Measurements from ENCODE around the gene RNF144B. TPM values are rescaled to one million over a fixed set of nuclear protein-coding genes. Genes with fewer than 3 reads are reported as not detected.

RNF144B gene
- total and polyA plus RNA-seq, 2 experiments from 2014 or later = 4.2 to 9.0 TPM

DNA sequence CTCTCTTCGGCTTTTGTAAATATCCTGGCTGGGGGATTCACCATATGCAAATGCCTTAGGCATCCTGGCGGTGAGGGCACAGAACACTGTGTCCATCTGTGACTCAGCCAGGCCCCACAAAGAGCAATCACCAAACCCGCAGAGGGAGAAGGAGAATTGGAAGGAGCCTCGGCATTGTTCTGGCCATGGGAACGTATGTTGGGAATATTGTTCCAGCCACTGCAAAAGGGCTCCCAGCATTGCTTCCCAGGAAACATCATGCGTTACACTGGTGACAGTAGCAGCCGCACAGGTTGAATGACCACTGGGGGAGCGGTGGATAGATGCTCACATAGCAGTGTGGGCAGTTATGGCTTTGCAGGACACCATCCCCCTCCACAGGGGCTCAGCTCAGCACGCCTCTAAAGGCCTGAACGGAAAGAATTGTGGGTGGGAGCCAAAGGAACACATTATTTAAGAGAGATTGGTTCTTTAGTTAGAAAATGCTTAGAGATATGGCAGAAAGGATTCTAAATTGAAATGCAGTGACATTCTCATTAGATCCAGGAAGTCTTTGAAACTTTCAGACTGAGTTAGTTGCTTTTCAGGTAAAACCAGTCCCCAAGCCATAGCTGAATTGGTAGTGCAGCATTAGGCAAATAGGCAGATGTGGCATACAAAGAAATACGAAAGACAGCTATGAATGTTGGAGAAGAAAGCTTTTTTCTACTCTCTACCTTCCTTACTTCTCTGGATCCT lies 104.3 kb downstream of the RNF144B start:
- Histone ChIP-seq H3K36me3 (ENCODE audit: insufficient read depth) (no peaks in the 10 kb centered on the region), H3K4me1 (ENCODE audit: insufficient read depth) (peaks cover 23% of the 10 kb centered on the region), H2AFZ (peak overlapping the region; percentile 83), H3K4me3 (no peak overlapping the region), H4K20me1 (replicated peaks; ENCODE audit: insufficient read depth) (no peaks in the 10 kb centered on the region), H3K9me2 (ENCODE audit: insufficient read depth) (peaks cover 12% of the 10 kb centered on the region), H3F3A (replicated peaks; ENCODE audit: low read depth) (no peaks in the 10 kb centered on the region), H3K27me3 (ENCODE audit: insufficient read depth) (no peaks in the 10 kb centered on the region), H3K27ac (ENCODE audit: low read depth) (no peak overlapping the region), H3K79me2 (replicated peaks; ENCODE audit: insufficient read depth) (no peaks in the 10 kb centered on the region), H3K4me2 (peak overlapping the region; percentile 36; the same call in 1 of the 2 replicates)
- ATAC-seq = peak; percentile 73
- H3K27me3 Mint-ChIP-seq (ENCODE audit: insufficient read depth, low read depth, poor library complexity) = peaks cover 2% of the 10 kb centered on the region
- no peak overlapping the region for H3K4me3 Mint-ChIP-seq
- DNase-seq (ENCODE audit: low spot score) = peak; percentile 38
- H3K36me3 Mint-ChIP-seq (ENCODE audit: low read depth) = no peaks in the 10 kb centered on the region
- H3K4me1 Mint-ChIP-seq = peaks cover 31% of the 10 kb centered on the region
- no peak overlapping the region for H3K27ac Mint-ChIP-seq
- TF ChIP-seq NANOG (IDR thresholded peaks at IDR 0.05; ENCODE audit: borderline replicate concordance) = no peak
- no peak for TF ChIP-seq ZNF331 (CRISPR knock-in tag; IDR thresholded peaks at IDR 0.05; ENCODE audit: low read depth)
- no peak for TF ChIP-seq POLR2AphosphoS5 (IDR thresholded peaks at IDR 0.05; ENCODE audit: low read depth)
- TF ChIP-seq CREB1 (CRISPR knock-in tag; IDR thresholded peaks at IDR 0.05; ENCODE audit: low read depth) = no peak
- no peak for TF ChIP-seq STAT1 (IDR thresholded peaks at IDR 0.05; ENCODE audit: unreplicated experiment)
- no peak for TF ChIP-seq EZH2phosphoT487 (IDR thresholded peaks at IDR 0.05; ENCODE audit: unreplicated experiment)
- TF ChIP-seq, protein P1, sequence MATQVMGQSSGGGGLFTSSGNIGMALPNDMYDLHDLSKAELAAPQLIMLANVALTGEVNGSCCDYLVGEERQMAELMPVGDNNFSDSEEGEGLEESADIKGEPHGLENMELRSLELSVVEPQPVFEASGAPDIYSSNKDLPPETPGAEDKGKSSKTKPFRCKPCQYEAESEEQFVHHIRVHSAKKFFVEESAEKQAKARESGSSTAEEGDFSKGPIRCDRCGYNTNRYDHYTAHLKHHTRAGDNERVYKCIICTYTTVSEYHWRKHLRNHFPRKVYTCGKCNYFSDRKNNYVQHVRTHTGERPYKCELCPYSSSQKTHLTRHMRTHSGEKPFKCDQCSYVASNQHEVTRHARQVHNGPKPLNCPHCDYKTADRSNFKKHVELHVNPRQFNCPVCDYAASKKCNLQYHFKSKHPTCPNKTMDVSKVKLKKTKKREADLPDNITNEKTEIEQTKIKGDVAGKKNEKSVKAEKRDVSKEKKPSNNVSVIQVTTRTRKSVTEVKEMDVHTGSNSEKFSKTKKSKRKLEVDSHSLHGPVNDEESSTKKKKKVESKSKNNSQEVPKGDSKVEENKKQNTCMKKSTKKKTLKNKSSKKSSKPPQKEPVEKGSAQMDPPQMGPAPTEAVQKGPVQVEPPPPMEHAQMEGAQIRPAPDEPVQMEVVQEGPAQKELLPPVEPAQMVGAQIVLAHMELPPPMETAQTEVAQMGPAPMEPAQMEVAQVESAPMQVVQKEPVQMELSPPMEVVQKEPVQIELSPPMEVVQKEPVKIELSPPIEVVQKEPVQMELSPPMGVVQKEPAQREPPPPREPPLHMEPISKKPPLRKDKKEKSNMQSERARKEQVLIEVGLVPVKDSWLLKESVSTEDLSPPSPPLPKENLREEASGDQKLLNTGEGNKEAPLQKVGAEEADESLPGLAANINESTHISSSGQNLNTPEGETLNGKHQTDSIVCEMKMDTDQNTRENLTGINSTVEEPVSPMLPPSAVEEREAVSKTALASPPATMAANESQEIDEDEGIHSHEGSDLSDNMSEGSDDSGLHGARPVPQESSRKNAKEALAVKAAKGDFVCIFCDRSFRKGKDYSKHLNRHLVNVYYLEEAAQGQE (IDR thresholded peaks at IDR 0.05; ENCODE audit: unreplicated experiment) = no peak
- TF ChIP-seq EZH2 (IDR thresholded peaks at IDR 0.05; ENCODE audit: low read depth, unreplicated experiment) = no peak
- TF ChIP-seq, protein P2, sequence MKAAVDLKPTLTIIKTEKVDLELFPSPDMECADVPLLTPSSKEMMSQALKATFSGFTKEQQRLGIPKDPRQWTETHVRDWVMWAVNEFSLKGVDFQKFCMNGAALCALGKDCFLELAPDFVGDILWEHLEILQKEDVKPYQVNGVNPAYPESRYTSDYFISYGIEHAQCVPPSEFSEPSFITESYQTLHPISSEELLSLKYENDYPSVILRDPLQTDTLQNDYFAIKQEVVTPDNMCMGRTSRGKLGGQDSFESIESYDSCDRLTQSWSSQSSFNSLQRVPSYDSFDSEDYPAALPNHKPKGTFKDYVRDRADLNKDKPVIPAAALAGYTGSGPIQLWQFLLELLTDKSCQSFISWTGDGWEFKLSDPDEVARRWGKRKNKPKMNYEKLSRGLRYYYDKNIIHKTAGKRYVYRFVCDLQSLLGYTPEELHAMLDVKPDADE (IDR thresholded peaks at IDR 0.05) = no peak
- TF ChIP-seq, protein P3, sequence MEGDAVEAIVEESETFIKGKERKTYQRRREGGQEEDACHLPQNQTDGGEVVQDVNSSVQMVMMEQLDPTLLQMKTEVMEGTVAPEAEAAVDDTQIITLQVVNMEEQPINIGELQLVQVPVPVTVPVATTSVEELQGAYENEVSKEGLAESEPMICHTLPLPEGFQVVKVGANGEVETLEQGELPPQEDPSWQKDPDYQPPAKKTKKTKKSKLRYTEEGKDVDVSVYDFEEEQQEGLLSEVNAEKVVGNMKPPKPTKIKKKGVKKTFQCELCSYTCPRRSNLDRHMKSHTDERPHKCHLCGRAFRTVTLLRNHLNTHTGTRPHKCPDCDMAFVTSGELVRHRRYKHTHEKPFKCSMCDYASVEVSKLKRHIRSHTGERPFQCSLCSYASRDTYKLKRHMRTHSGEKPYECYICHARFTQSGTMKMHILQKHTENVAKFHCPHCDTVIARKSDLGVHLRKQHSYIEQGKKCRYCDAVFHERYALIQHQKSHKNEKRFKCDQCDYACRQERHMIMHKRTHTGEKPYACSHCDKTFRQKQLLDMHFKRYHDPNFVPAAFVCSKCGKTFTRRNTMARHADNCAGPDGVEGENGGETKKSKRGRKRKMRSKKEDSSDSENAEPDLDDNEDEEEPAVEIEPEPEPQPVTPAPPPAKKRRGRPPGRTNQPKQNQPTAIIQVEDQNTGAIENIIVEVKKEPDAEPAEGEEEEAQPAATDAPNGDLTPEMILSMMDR (conservative IDR thresholded peaks at IDR 0.05; ENCODE audit: low read depth in 2 of 2) = no peak
- TF ChIP-seq, protein P4, sequence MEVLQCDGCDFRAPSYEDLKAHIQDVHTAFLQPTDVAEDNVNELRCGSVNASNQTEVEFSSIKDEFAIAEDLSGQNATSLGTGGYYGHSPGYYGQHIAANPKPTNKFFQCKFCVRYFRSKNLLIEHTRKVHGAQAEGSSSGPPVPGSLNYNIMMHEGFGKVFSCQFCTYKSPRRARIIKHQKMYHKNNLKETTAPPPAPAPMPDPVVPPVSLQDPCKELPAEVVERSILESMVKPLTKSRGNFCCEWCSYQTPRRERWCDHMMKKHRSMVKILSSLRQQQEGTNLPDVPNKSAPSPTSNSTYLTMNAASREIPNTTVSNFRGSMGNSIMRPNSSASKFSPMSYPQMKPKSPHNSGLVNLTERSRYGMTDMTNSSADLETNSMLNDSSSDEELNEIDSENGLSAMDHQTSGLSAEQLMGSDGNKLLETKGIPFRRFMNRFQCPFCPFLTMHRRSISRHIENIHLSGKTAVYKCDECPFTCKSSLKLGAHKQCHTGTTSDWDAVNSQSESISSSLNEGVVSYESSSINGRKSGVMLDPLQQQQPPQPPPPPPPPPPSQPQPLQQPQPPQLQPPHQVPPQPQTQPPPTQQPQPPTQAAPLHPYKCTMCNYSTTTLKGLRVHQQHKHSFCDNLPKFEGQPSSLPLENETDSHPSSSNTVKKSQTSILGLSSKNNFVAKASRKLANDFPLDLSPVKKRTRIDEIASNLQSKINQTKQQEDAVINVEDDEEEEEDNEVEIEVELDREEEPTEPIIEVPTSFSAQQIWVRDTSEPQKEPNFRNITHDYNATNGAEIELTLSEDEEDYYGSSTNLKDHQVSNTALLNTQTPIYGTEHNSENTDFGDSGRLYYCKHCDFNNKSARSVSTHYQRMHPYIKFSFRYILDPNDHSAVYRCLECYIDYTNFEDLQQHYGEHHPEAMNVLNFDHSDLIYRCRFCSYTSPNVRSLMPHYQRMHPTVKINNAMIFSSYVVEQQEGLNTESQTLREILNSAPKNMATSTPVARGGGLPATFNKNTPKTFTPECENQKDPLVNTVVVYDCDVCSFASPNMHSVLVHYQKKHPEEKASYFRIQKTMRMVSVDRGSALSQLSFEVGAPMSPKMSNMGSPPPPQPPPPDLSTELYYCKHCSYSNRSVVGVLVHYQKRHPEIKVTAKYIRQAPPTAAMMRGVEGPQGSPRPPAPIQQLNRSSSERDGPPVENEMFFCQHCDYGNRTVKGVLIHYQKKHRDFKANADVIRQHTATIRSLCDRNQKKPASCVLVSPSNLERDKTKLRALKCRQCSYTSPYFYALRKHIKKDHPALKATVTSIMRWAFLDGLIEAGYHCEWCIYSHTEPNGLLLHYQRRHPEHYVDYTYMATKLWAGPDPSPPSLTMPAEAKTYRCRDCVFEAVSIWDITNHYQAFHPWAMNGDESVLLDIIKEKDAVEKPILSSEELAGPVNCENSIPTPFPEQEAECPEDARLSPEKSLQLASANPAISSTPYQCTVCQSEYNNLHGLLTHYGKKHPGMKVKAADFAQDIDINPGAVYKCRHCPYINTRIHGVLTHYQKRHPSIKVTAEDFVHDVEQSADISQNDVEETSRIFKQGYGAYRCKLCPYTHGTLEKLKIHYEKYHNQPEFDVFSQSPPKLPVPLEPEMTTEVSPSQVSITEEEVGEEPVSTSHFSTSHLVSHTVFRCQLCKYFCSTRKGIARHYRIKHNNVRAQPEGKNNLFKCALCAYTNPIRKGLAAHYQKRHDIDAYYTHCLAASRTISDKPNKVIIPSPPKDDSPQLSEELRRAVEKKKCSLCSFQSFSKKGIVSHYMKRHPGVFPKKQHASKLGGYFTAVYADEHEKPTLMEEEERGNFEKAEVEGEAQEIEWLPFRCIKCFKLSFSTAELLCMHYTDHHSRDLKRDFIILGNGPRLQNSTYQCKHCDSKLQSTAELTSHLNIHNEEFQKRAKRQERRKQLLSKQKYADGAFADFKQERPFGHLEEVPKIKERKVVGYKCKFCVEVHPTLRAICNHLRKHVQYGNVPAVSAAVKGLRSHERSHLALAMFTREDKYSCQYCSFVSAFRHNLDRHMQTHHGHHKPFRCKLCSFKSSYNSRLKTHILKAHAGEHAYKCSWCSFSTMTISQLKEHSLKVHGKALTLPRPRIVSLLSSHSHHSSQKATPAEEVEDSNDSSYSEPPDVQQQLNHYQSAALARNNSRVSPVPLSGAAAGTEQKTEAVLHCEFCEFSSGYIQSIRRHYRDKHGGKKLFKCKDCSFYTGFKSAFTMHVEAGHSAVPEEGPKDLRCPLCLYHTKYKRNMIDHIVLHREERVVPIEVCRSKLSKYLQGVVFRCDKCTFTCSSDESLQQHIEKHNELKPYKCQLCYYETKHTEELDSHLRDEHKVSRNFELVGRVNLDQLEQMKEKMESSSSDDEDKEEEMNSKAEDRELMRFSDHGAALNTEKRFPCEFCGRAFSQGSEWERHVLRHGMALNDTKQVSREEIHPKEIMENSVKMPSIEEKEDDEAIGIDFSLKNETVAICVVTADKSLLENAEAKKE (CRISPR knock-in tag; IDR thresholded peaks at IDR 0.05) = no peak
- TF ChIP-seq JUNB (IDR thresholded peaks at IDR 0.05; ENCODE audit: unreplicated experiment) = no peak
- no peak for TF ChIP-seq ZNF114 (CRISPR knock-in tag; IDR thresholded peaks at IDR 0.05)
- H3K9me3 Mint-ChIP-seq = no peaks in the 10 kb centered on the region
